Mesangial cell (primary cell): Measurements from ENCODE around the gene ANGEL2. TPM values are rescaled to one million over a fixed set of nuclear protein-coding genes. Genes with fewer than 3 reads are reported as not detected.

Experiments used
- total RNA-seq: library from RNA; depleted of rRNA; stranded (reverse); fragments of >200 nt; gene quantifications from 2 replicates; pipeline ENCODE4 v1.2.3, GENCODE V29; 2015

ANGEL2 gene, protein sequence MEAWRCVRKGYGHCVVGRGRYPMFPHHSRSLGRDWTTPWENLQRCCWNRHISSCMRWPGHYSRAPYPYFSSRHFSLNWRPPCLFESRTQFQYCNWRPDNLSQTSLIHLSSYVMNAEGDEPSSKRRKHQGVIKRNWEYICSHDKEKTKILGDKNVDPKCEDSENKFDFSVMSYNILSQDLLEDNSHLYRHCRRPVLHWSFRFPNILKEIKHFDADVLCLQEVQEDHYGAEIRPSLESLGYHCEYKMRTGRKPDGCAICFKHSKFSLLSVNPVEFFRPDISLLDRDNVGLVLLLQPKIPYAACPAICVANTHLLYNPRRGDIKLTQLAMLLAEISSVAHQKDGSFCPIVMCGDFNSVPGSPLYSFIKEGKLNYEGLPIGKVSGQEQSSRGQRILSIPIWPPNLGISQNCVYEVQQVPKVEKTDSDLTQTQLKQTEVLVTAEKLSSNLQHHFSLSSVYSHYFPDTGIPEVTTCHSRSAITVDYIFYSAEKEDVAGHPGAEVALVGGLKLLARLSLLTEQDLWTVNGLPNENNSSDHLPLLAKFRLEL
- 17.3 and 27.8 TPM in 2 replicates for total RNA-seq

DNA sequence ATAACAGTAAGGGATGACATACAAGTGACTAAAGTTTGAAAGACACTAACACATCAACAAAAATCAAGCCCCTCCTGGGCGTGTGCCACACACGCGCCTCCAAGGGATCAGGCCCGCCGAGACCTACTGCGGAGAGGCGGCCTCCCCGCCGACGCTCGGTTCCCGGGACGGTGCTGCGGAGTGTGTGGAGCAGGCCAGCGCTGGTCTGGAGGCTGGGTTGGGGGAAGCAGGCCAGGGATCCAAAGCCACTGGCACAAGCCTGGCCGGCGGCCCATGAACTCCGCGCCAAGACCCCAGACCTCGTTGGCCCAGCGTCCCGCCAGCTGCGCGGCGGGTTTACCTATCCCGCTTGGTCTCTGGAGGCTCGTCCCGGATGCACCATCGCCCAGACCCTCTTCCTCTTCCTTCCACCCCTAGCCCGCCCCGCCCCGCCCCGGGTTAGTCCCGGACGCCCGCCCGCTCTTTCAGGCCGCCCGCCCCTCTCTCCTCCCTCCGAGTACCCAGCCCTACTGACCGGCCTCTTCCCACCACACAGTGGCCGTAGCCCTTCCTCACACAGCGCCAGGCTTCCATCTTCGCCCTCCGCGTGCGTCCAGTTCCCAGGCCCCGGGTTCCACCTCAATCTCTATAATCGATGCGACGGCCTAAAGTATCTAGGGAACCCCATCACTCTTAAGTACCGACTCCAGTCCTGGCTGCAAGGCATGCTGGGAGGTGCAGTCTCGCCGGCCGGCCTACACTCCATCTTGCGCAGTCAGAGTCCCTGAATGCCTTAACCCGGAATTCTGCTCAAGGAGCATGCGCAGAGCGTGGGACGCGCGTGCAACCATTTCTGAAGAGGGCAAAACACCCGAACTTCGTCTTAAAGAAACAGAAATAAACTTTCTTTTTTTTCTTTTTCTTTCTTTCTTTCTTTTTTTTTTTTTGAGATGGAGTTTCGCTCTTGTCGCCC lies at the start of gene ANGEL2:
ANGEL2 (minus strand) TSS at position 769 of the 952 bp plus-strand sequence; CDS start at position 573, 196 bp downstream.

DNA sequence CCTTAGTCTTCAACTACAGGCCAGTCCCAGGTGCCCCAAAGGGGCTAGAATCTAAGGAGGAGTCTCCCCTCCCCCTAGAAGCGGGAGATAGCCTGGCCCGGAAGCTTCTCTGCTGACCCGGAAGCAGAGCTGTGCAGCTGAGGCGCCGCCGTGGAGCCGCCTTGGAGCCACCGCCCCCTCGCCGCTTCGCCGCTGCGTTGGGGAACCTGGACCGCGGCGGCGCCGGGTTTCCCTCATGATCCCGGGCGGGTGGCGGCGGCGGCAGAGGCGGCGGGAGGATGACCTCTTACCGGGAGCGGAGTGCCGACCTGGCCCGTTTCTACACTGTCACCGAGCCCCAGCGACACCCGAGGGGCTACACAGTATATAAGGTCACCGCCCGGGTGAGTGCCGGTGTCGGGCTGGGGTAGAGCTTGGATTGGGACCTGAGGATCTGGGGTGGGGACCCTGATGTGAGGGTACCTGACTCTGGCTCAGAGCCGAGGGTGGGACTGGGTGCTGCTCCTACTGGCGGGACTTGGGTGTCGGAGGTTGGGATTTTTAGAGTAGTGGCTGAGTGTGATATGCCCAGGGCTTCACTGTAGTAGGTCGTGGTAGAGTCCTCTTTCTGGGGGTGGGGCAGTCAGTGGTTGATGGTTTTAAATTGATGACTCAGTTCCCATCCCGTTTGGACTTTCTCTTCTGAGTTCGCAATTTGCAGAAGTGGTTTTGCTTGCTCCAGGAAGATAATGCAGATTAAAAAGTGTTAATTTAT lies 35.6 kb upstream of the ANGEL2 start, which contains the start of gene RPS6KC1:
RPS6KC1 (plus strand) TSS at position 115 of the 754 bp plus-strand sequence; CDS start at position 279, 164 bp downstream.

DNA sequence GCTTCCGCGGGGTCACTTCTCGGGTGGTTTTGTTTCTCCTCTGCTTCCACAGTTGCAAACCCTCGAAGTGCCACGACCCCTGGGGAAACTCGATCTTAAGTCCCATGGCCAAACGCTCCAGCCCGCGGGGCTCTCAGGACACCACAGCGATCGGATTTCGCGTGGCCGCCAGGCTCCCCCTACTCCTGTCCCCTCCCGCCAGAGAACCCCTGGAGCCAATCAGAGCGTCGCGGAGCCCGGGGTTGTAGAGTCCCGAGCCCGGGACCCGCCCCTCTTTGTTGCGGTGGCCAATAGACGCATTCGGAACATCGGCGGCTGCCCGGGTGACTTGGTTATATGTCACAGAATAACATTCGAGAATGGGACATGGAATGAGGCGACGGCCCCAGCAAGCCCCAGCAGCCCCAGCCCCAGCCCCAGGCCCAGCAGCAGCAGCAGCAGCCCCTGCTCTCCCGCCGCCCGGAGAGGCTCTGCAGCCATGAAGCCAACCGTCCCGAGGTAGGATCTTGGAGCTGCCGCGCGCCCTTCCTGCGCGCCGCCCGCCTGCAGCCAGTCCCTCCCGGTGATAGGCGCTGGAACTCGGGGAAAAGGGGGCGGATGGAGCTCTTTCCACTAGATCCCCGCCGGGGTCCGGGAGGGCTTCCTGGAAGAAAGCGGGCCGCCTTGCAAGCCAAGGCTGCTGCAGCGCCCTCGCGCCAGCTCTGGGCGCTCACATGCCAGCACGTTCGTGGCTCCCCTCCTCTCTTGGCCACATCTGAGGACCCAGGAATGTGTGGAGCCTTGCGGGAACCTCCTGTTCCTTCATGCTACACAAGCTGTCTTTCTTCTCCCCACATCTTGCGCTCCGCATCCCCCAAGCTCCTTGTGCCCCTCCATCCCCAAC lies 65.2 kb downstream of the ANGEL2 start, which contains the start of gene VASH2:
VASH2 (plus strand) TSS at position 299 of the 883 bp plus-strand sequence. CDS start 1,002 bp downstream, outside the sequence.

Other genes with a start within 250 kb of the ANGEL2 start
- gene NSL1, start 224.1 kb downstream of the ANGEL2 start, total RNA-seq, result 38.5 and 68.3 TPM in 2 replicates
- 8.5 and 9.6 TPM in 2 replicates for gene TATDN3, start 224.0 kb downstream of the ANGEL2 start, total RNA-seq
- gene SPATA45, start 168.2 kb downstream of the ANGEL2 start, total RNA-seq, result not detected in 2 replicates
- gene FLVCR1, start 157.6 kb downstream of the ANGEL2 start, total RNA-seq, result 5.6 and 8.5 TPM in 2 replicates
- 4.1 and 6.2 TPM in 2 replicates for gene VASH2, start 65.3 kb downstream of the ANGEL2 start, total RNA-seq
- 7.4 and 9.8 TPM in 2 replicates for gene RPS6KC1, start 35.4 kb upstream of the ANGEL2 start, total RNA-seq